Pancreas (tissue), 10 donors: ENCODE measurements around the gene METTL22. TPM values are rescaled to one million over a fixed set of nuclear protein-coding genes. Genes with fewer than 3 reads are reported as not detected.

ENCODE experiments used
- ATAC-seq, 4 donors: fragments of 200-7000 bp; cut with Tn5 transposase; one replicate each; pipeline versions ENCODE4 v1.8.0 to v1.9.1; 2020; ENCODE audit warnings: mild to moderate bottlenecking in 4 of 4, moderate library complexity in 4 of 4
- DNase-seq, 6 donors: peaks; one replicate each; pipeline ENCODE4 v3.0.0-alpha.2; 2020
- FAIRE-seq: peaks from 2 replicates; lab custom pipeline; 2012; peaks lifted over from hg19 to GRCh38; lab: Jason Lieb, UNC
- H3K27ac ChIP-seq, 4 donors: fragments of 200-600 bp; sonication (generic); 1 replicate in 3 of 4; 2 replicates in 1 of 4; pipeline versions ENCODE4 v1.5.0 to v1.8.0; 2020
- H3K27me3 ChIP-seq, 4 donors: fragments of 200-600 bp; one replicate each; pipeline ENCODE4 v1.8.0; 2021
- H3K36me3 ChIP-seq, 3 donors: fragments of 200-600 bp; sonication (generic) in 1 of 3; one replicate each; pipeline versions ENCODE4 v1.5.0 to v1.8.0; 2020 to 2021
- H3K4me1 ChIP-seq, 3 donors: fragments of 200-600 bp; one replicate each; pipeline ENCODE4 v1.8.0; 2021
- H3K4me3 ChIP-seq, 4 donors: fragments of 200-600 bp; sonication (generic) in 2 of 4; one replicate each; pipeline versions ENCODE4 v1.5.0 to v1.8.0; 2020 to 2021
- H3K9me3 ChIP-seq, 4 donors: fragments of 200-600 bp; one replicate each; pipeline ENCODE4 v1.8.0; 2021
- WGBS, 2 donors: extraction: QIAGEN DNeasy Blood & Tissue Kit; methylation state at CpG; one replicate each; pipeline ENCODE4 v1.1.7; 2013; 5-methylcytosine and 5-hydroxymethylcytosine counted together
- intact Hi-C, 3 donors: fragments of 100-400 bp; cut with DNase I; formaldehyde crosslinking; loops; one replicate each; pipeline versions ENCODE4 v1.11.1 to v1.14.2; 2022
- polyA plus RNA-seq, 2 donors: library from polyadenylated mRNA; stranded (reverse); fragments of 200-250 nt; gene quantifications; one replicate each; pipeline ENCODE4 v1.2.3, GENCODE V29; 2013
- total RNA-seq, 6 donors: library from RNA; stranded (reverse); fragmentation: NEBNext Ultra II Directional in 4 of 6; extraction: Animal tissue kit (Norgen Biotek cat#: 25700) in 4 of 6; gene quantifications; one replicate each; pipeline versions ENCODE4 v1.2.1 to v1.2.4, GENCODE V29; 2021 to 2023
- TF ChIP-seq, protein P1 (sequence below), 4 donors: fragments of 200-600 bp; sonication (generic) in 3 of 4; IDR thresholded peaks; one replicate each; pipeline versions ENCODE4 v1.5.0 to v1.8.0; 2021; ENCODE audit warnings: antibody characterized with exemption in 4 of 4
- donor health status: healthy with polysubstance abuse.
- donor health status: DM: no; HTN: no; CAD: no; lungs with moderate emphysema.
- donor health status: DM: no; HTN: no; CAD: no.
- donor health status: control.
- donor health status: control.
- donor health status: Bipolar disorder and iron deficiency.
- donor health status: DM: yes; HTN: yes; CAD: no.
- donor health status: DM: no; HTN: no; CAD: no.
- donor health status: DM: no; HTN: no; CAD: no.
- donor health status: DM: yes; HTN: yes; CAD: no.

METTL22 gene
- total and polyA plus RNA-seq, 8 donors: 9.7 to 38.9 (median 16.2) TPM

DNA sequence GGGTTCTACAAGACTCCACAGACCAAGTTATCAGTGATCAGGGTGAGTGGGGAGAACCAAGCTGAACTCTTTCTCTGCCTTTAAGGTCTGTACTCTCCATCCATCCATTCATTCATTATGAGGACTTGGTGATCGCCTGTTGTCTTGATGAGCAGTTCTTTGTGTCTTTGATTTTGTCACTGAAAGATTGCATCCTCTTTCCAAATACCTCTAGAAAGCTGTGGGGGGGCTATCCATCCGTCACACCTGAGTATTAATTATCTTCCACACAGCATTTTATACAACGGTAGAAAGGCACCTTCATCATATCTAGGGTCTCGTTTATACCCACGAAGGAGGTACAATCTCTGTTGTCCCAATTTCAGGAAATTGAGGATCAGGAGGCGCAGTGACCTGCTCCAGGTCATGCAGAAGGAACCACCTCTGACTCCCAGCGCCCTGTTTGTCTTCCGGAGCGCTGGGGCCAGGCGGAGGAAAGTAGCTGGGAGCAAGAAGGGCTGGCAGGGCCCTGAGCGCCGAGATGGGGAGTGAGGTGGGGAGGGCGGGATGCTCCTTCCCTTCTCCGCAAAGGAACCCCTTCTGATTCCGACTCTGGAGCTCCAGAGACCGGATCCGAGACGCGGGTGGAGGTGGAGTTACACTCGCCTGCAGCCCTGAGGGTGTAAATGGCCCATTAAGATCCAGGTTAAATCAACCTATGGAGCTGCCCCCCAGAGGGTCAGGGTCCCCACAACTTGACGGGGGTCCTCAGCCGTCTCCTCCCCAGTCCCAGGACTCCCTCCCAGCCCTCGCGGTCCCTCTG lies 52.3 kb downstream of the METTL22 start:
- Histone ChIP-seq H3K27ac (peak overlapping the region; percentile 6 to 61 (median 40)), H3K36me3 (no peaks in the 10 kb centered on the region), H3K9me3 (no peaks in the 10 kb centered on the region), H3K4me1 (peaks cover 0 to 27% (median 4%) of the 10 kb centered on the region in 3 donors), H3K27me3 (no peaks in the 10 kb centered on the region), H3K4me3 (peak overlapping the region; percentile 33 to 83 (median 70))
- ATAC-seq (peak; percentile 36 to 61 (median 56)), DNase-seq (no peak), FAIRE-seq (no peak)
- intact Hi-C loops: no loop called here
- TF ChIP-seq, protein P1, sequence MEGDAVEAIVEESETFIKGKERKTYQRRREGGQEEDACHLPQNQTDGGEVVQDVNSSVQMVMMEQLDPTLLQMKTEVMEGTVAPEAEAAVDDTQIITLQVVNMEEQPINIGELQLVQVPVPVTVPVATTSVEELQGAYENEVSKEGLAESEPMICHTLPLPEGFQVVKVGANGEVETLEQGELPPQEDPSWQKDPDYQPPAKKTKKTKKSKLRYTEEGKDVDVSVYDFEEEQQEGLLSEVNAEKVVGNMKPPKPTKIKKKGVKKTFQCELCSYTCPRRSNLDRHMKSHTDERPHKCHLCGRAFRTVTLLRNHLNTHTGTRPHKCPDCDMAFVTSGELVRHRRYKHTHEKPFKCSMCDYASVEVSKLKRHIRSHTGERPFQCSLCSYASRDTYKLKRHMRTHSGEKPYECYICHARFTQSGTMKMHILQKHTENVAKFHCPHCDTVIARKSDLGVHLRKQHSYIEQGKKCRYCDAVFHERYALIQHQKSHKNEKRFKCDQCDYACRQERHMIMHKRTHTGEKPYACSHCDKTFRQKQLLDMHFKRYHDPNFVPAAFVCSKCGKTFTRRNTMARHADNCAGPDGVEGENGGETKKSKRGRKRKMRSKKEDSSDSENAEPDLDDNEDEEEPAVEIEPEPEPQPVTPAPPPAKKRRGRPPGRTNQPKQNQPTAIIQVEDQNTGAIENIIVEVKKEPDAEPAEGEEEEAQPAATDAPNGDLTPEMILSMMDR (IDR thresholded peaks at IDR 0.05): no peak
- 7 to 9% methylated on average over 21 to 24 of the region's 24 CpGs for WGBS, 2 donors

GRCh38 chr16:8674413-8675022 lies 53.0 kb downstream of the METTL22 start, which contains the start of gene ABAT:
TSS of gene ABAT (plus strand) at chr16:8674617. CDS start at chr16:8735740, 61,123 bp downstream.
- no peaks in the 10 kb centered on the region for H3K36me3 ChIP-seq
- DNase-seq (peak; percentile 91 to 98 (median 92)), ATAC-seq (peak; percentile 93 to 98 (median 98)), FAIRE-seq (no peak)
- no peaks in the 10 kb centered on the region for H3K27me3 ChIP-seq
- H3K4me1 ChIP-seq: peaks cover 3 to 34% (median 11%) of the 10 kb centered on the region in 3 donors
- no peaks in the 10 kb centered on the region for H3K9me3 ChIP-seq
- TF ChIP-seq, protein P1 (IDR thresholded peaks at IDR 0.05): no peak
- intact Hi-C loops: no loop called here
- H3K27ac ChIP-seq: peak within 1 kb of the TSS; percentile 6 to 61 (median 46)
- WGBS, 2 donors: 1 to 2% methylated on average over 43 to 49 of the region's 49 CpGs
- H3K4me3 ChIP-seq: peak within 1 kb of the TSS; percentile 43 to 83 (median 70)

GRCh38 chr16:8675183-8676159 lies 54.0 kb downstream of the METTL22 start:
- Histone ChIP-seq H3K4me1 (peaks cover 5 to 37% (median 13%) of the 10 kb centered on the region in 3 donors), H3K4me3 (peak overlapping the region in 3 of 4 donors; percentile 69 to 83 (median 71)), H3K36me3 (no peaks in the 10 kb centered on the region), H3K27ac (peak overlapping the region; percentile 6 to 61 (median 32)), H3K27me3 (no peaks in the 10 kb centered on the region), H3K9me3 (no peaks in the 10 kb centered on the region)
- FAIRE-seq (no peak), ATAC-seq (no peak), DNase-seq (peak in 3 of 6 donors; percentile 53 to 64 (median 61))
- WGBS, 2 donors: 26 to 31% methylated on average over 13 of the region's 13 CpGs
- intact Hi-C loops: no loop called here
- TF ChIP-seq, protein P1 (IDR thresholded peaks at IDR 0.05): no peak

DNA sequence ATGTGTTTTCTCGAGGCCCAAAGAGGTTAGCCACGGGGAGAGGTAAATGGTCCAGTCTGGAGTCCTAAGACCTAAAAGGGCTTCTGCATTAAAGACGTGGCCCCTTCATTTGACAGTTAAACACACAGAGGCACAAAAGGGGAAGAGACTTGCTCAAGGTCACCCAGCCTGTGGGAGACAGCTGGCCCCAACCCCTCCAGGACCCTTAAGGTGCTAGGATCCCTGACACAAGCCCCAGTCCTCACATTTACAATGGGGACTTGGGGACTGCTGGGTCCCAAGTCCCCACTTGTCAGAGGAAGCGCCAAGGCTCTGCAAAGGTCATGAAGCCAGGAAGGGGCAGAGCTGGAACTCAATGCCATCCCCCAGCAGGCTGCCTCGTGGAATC lies 54.7 kb downstream of the METTL22 start:
- 31 to 48% methylated on average over 5 of the region's 5 CpGs for WGBS, 2 donors
- intact Hi-C loops: no loop called here
- H3K4me3 ChIP-seq: peak overlapping the region in 1 of 4 donors; percentile 83
- H3K9me3 ChIP-seq: no peaks in the 10 kb centered on the region
- DNase-seq (no peak), ATAC-seq (no peak), FAIRE-seq (no peak)
- H3K36me3 ChIP-seq: no peaks in the 10 kb centered on the region
- H3K27me3 ChIP-seq: no peaks in the 10 kb centered on the region
- H3K27ac ChIP-seq: no peak overlapping the region
- H3K4me1 ChIP-seq: peaks cover 5 to 43% (median 13%) of the 10 kb centered on the region in 3 donors
- TF ChIP-seq, protein P1 (IDR thresholded peaks at IDR 0.05): no peak
